Progenitor cell of endocrine pancreas (in vitro differentiated cells): Measurements from ENCODE around the gene CD83. TPM values are rescaled to one million over a fixed set of nuclear protein-coding genes. Genes with fewer than 3 reads are reported as not detected.

ENCODE experiments used
- DNase-seq: peaks from one replicate; pipeline ENCODE4 v3.0.0; 2021; ENCODE audit warnings: low spot score; ENCODE audit not compliant: unreplicated experiment
- H3K27ac Mint-ChIP-seq: 2 replicates; pipeline ENCODE4 v1.8.0; 2021; ENCODE audit warnings: mild to moderate bottlenecking, moderate library complexity, mixed read lengths
- H3K27me3 Mint-ChIP-seq: 2 replicates; pipeline ENCODE4 v1.8.0; 2021; ENCODE audit warnings: mixed read lengths
- H3K36me3 Mint-ChIP-seq: 2 replicates; pipeline ENCODE4 v1.8.0; 2022; ENCODE audit warnings: mixed read lengths; ENCODE audit not compliant: insufficient read depth
- H3K4me1 Mint-ChIP-seq: 2 replicates; pipeline ENCODE4 v1.8.0; 2021; ENCODE audit warnings: low read depth, mixed read lengths
- H3K4me3 Mint-ChIP-seq: 2 replicates; pipeline ENCODE4 v1.8.0; 2021; ENCODE audit warnings: low read depth, mild to moderate bottlenecking, moderate library complexity, mixed read lengths
- H3K9me3 Mint-ChIP-seq: 2 replicates; pipeline ENCODE4 v1.8.0; 2021; ENCODE audit warnings: low read depth, mixed read lengths
- CTCF ChIP-seq: fragments of 200-600 bp; sonication (generic); IDR thresholded peaks from one replicate; pipeline ENCODE4 v1.5.0; 2021; ENCODE audit warnings: antibody characterized with exemption, mild to moderate bottlenecking; ENCODE audit not compliant: unreplicated experiment
- total RNA-seq: library from RNA; stranded (reverse); gene quantifications from 2 replicates; pipeline ENCODE4 v1.2.1, GENCODE V29; 2021

Gene CD83
- total RNA-seq, 1 donor from 2014 or later: 5.8 TPM

GRCh38 chr6:14100966-14101365 is 16.6 kb upstream of the CD83 start:
- H3K36me3 Mint-ChIP-seq: no peaks in the 10 kb centered on the region
- no peak overlapping the region for H3K27ac Mint-ChIP-seq
- H3K27me3 Mint-ChIP-seq: peaks cover 28% of the 10 kb centered on the region
- no peak for DNase-seq
- no peaks in the 10 kb centered on the region for H3K4me1 Mint-ChIP-seq
- TF ChIP-seq CTCF: no peak
- H3K4me3 Mint-ChIP-seq: no peak overlapping the region
- H3K9me3 Mint-ChIP-seq: no peaks in the 10 kb centered on the region

GRCh38 chr6:14102383-14102782 is 15.2 kb upstream of the CD83 start:
- Mint-ChIP-seq H3K36me3 (no peaks in the 10 kb centered on the region), H3K9me3 (peaks cover 7% of the 10 kb centered on the region), H3K4me1 (no peaks in the 10 kb centered on the region), H3K27ac (no peak overlapping the region), H3K4me3 (no peak overlapping the region), H3K27me3 (peaks cover 28% of the 10 kb centered on the region)
- no peak for TF ChIP-seq CTCF
- no peak for DNase-seq

- Mint-ChIP-seq H3K36me3 (no peaks in the 10 kb centered on the region), H3K4me1 (no peaks in the 10 kb centered on the region), H3K27me3 (peaks cover 35% of the 10 kb centered on the region), H3K27ac (no peak overlapping the region), H3K9me3 (peaks cover 11% of the 10 kb centered on the region), H3K4me3 (no peak overlapping the region)
- DNase-seq: no peak
- TF ChIP-seq CTCF: no peak
Observed at GRCh38 chr6:14105547-14105946, 12.0 kb upstream of the CD83 start.

- Mint-ChIP-seq H3K36me3 (no peaks in the 10 kb centered on the region), H3K4me3 (no peak overlapping the region), H3K27me3 (peaks cover 25% of the 10 kb centered on the region)
Observed at GRCh38 chr6:14107000-14107399, 10.6 kb upstream of the CD83 start.

GRCh38 chr6:14107711-14108494 is 9.7 kb upstream of the CD83 start:
- H3K9me3 Mint-ChIP-seq: peaks cover 11% of the 10 kb centered on the region
- peaks cover 23% of the 10 kb centered on the region for H3K27me3 Mint-ChIP-seq
- no peaks in the 10 kb centered on the region for H3K36me3 Mint-ChIP-seq
- no peaks in the 10 kb centered on the region for H3K4me1 Mint-ChIP-seq
- DNase-seq: no peak
- no peak overlapping the region for H3K27ac Mint-ChIP-seq
- TF ChIP-seq CTCF: no peak
- H3K4me3 Mint-ChIP-seq: no peak overlapping the region

More at GRCh38 chr6:14107000-14107399, 10.6 kb upstream of the CD83 start:
- H3K4me1 Mint-ChIP-seq: no peaks in the 10 kb centered on the region
- peaks cover 11% of the 10 kb centered on the region for H3K9me3 Mint-ChIP-seq
- DNase-seq: no peak
- no peak overlapping the region for H3K27ac Mint-ChIP-seq
- TF ChIP-seq CTCF: no peak
